HepG2 (cell line): ENCODE measurements around the gene SLC9C2. TPM values are rescaled to one million over a fixed set of nuclear protein-coding genes. Genes with fewer than 3 reads are reported as not detected.
A peak's percentile ranks its signal among the peaks of the same experiment; 100 is the strongest.

Source experiments
- DNMT1 ChIP-seq: sonication (generic); formaldehyde crosslinking; IDR thresholded peaks from 2 replicates; pipeline ENCODE4 v1.5.1; 2020; ENCODE audit warnings: mild to moderate bottlenecking, missing genetic modification reagents
- FOXA3 ChIP-seq: IDR thresholded peaks from 2 replicates; pipeline ENCODE4 v1.6.1; 2016; ENCODE audit warnings: missing genetic modification reagents, missing compliant biosample characterization
- HNRNPK ChIP-seq: fragments of 200-400 bp; formaldehyde crosslinking; IDR thresholded peaks from 2 replicates; pipeline ENCODE4 v1.6.1; 2018; ENCODE audit warnings: low read length, low read depth, moderate library complexity, mild to moderate bottlenecking; ENCODE audit not compliant: poor library complexity, severe bottlenecking
- NPAS2 ChIP-seq: sonication (generic); formaldehyde crosslinking; IDR thresholded peaks from 2 replicates; pipeline ENCODE4 v1.8.0; 2022; ENCODE audit warnings: mild to moderate bottlenecking, missing genetic modification reagents, borderline replicate concordance
- REL ChIP-seq: sonication (generic); formaldehyde crosslinking; conservative IDR thresholded peaks from 2 replicates; pipeline ENCODE4 v1.8.0; 2022; ENCODE audit warnings: mild to moderate bottlenecking, missing genetic modification reagents, moderate library complexity
- TAF1 ChIP-seq: sonication (generic); formaldehyde crosslinking; IDR thresholded peaks from 2 replicates; pipeline ENCODE4 v1.4.0; 2020; ENCODE audit warnings: missing genetic modification reagents
- TCF7L2 ChIP-seq: IDR thresholded peaks from 2 replicates; pipeline ENCODE4 v1.6.1; 2011; ENCODE audit warnings: mild to moderate bottlenecking, low read depth, low read length, moderate library complexity
- ZFP1 ChIP-seq: IDR thresholded peaks from 2 replicates; pipeline ENCODE4 v1.6.1; 2016
- ZMAT3 ChIP-seq: sonication (generic); formaldehyde crosslinking; conservative IDR thresholded peaks from 2 replicates; pipeline ENCODE4 v1.7.0; 2021; ENCODE audit warnings: missing genetic modification reagents
- ZNF451 ChIP-seq: sonication (generic); formaldehyde crosslinking; IDR thresholded peaks from 2 replicates; pipeline ENCODE4 v1.5.0; 2020; ENCODE audit warnings: mild to moderate bottlenecking, missing genetic modification reagents
- ZNF781 ChIP-seq: sonication (generic); formaldehyde crosslinking; IDR thresholded peaks from 2 replicates; pipeline ENCODE4 v1.5.1; 2020; ENCODE audit warnings: borderline replicate concordance, mild to moderate bottlenecking, missing genetic modification reagents; ENCODE audit errors: not compliant biosample characterization
- ZNF782 ChIP-seq: sonication (generic); formaldehyde crosslinking; IDR thresholded peaks from 2 replicates; pipeline ENCODE4 v1.4.0; 2020; ENCODE audit warnings: missing genetic modification reagents, mild to moderate bottlenecking, borderline replicate concordance
- ZSCAN25 ChIP-seq: sonication (generic); formaldehyde crosslinking; IDR thresholded peaks from 2 replicates; pipeline ENCODE4 v1.8.0; 2022; ENCODE audit warnings: mild to moderate bottlenecking, missing genetic modification reagents
- ZSCAN29 ChIP-seq: sonication (generic); formaldehyde crosslinking; conservative IDR thresholded peaks from 2 replicates; pipeline ENCODE4 v1.4.0; 2020; ENCODE audit warnings: mild to moderate bottlenecking, missing genetic modification reagents
- polyA plus RNA-seq, 8 experiments: library from polyadenylated mRNA; depleted of rRNA in 3 of 8; stranded (reverse) in 7 of 8; unstranded in 1 of 8; fragments of >200 nt; fragmentation: Illumina TruSeq in 4 of 8; extraction: Trizol in 4 of 8; gene quantifications; 2 replicates each; pipeline versions ENCODE4 v1.2.1 to v1.2.3, GENCODE V29; 2011 to 2016; ENCODE audit warnings: low read depth in 4 of 8, missing spikeins in 1 of 8, mixed read lengths in 1 of 8; ENCODE audit not compliant: insufficient read depth in 1 of 8
- total RNA-seq, 5 experiments: library from RNA; depleted of rRNA; stranded (reverse); fragments of >200 nt; fragmentation: Illumina TruSeq; extraction: Trizol; gene quantifications; 2 replicates each; pipeline ENCODE4 v1.2.3, GENCODE V29; 2016; ENCODE audit warnings: low read depth in 1 of 5
- TF ChIP-seq, protein P1 (sequence below): sonication (generic); formaldehyde crosslinking; IDR thresholded peaks from 2 replicates; pipeline ENCODE4 v1.5.1; 2020; ENCODE audit warnings: missing genetic modification reagents, mild to moderate bottlenecking, borderline replicate concordance
- TF ChIP-seq, protein P2 (sequence below): sonication (generic); formaldehyde crosslinking; IDR thresholded peaks from 2 replicates; pipeline ENCODE4 v1.4.0; 2020; ENCODE audit warnings: missing genetic modification reagents
- TF ChIP-seq, protein P3 (sequence below): sonication (generic); formaldehyde crosslinking; IDR thresholded peaks from 2 replicates; pipeline ENCODE4 v1.5.0; 2020; ENCODE audit warnings: mild to moderate bottlenecking, missing genetic modification reagents
- TF ChIP-seq, protein P4 (sequence below): sonication (generic); formaldehyde crosslinking; IDR thresholded peaks from 2 replicates; pipeline ENCODE4 v1.4.0; 2020; ENCODE audit warnings: missing genetic modification reagents

SLC9C2 gene
- total and polyA plus RNA-seq, 2 of the 13 experiments (the other 11 are each of a cell fraction or from before 2014, with no cell fraction given), result 0.03 TPM; not detected in 1

DNA sequence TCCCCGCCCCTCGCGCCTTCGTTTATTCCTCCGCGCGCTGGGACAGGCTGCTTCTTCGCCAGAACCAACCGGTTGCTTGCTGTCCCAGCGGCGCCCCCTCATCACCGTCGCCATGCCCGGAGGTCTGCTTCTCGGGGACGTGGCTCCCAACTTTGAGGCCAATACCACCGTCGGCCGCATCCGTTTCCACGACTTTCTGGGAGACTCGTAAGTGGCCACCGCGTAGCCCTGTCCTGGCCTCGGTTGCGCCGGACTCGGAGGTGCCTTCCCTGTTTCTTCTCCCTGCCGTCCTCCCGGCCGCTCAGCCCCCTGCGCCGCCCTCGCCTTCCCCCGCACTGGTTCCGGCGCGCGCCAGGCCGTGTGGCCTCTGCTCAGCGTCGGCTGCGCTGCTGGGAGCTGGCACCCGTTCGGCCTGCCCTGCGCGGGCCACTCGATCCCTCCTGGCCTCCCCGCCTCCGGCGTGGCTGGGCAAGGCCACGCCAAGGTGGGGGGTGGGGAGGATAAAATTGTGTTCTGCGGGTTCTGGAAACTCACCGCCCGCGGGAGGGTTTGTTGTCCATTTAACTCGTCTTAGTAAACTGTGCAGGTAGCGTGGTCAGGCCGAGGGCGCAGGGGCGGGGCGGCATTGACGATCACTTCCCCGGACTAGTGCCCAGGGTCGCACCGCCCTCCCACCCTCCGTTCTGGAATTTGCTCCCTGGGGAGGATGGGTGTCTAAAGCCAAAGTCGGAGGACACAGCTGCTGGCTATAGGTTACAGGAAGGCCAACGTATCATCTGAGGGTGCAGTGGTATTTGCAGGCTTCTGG, 125.4 kb downstream of the SLC9C2 start, which contains the start of gene PRDX6 (continued):
- no peak for TF ChIP-seq TCF7L2
- peak; percentile 86 for TF ChIP-seq TAF1 (CRISPR knock-in tag)
- TF ChIP-seq REL (CRISPR knock-in tag), result peak; percentile 66; the same call in 1 of the 2 replicates
- TF ChIP-seq ZSCAN29 (CRISPR knock-in tag), result peak; percentile 54; the same call in 1 of the 2 replicates
- 0 out of 2 replicates have a peak, but pooled peaks have one; percentile 35 for TF ChIP-seq DNMT1 (CRISPR knock-in tag)
- TF ChIP-seq, protein P1, sequence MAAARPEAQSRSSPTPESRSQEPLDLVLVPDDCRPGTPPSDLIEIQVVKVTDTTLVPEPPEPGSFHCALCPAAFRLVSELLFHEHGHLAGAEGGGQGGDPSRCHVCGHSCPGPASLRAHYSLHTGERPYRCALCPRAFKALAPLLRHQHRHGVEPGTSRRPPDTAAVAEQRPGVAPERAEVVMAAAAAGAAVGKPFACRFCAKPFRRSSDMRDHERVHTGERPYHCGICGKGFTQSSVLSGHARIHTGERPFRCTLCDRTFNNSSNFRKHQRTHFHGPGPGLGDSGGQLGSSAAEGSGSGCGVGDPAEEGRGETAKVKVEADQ (CRISPR knock-in tag), result no peak
- TF ChIP-seq, protein P2, sequence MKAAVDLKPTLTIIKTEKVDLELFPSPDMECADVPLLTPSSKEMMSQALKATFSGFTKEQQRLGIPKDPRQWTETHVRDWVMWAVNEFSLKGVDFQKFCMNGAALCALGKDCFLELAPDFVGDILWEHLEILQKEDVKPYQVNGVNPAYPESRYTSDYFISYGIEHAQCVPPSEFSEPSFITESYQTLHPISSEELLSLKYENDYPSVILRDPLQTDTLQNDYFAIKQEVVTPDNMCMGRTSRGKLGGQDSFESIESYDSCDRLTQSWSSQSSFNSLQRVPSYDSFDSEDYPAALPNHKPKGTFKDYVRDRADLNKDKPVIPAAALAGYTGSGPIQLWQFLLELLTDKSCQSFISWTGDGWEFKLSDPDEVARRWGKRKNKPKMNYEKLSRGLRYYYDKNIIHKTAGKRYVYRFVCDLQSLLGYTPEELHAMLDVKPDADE (CRISPR knock-in tag), result 0 out of 2 replicates have a peak, but pooled peaks have one; percentile 26
- no peak for TF ChIP-seq ZFP1 (CRISPR knock-in tag)
- no peak for TF ChIP-seq ZNF781 (CRISPR knock-in tag)
- TF ChIP-seq, protein P3, sequence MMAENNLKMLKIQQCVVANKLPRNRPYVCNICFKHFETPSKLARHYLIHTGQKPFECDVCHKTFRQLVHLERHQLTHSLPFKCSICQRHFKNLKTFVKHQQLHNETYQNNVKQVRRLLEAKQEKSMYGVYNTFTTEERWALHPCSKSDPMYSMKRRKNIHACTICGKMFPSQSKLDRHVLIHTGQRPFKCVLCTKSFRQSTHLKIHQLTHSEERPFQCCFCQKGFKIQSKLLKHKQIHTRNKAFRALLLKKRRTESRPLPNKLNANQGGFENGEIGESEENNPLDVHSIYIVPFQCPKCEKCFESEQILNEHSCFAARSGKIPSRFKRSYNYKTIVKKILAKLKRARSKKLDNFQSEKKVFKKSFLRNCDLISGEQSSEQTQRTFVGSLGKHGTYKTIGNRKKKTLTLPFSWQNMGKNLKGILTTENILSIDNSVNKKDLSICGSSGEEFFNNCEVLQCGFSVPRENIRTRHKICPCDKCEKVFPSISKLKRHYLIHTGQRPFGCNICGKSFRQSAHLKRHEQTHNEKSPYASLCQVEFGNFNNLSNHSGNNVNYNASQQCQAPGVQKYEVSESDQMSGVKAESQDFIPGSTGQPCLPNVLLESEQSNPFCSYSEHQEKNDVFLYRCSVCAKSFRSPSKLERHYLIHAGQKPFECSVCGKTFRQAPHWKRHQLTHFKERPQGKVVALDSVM (CRISPR knock-in tag), result peak; percentile 44; the same call in 1 of the 2 replicates
- peak; percentile 22 for TF ChIP-seq HNRNPK
- TF ChIP-seq ZNF451 (CRISPR knock-in tag), result peak; percentile 74
- TF ChIP-seq ZNF782, result no peak
- peak; percentile 6; the same call in 1 of the 2 replicates for TF ChIP-seq ZSCAN25
- no peak for TF ChIP-seq NPAS2 (CRISPR knock-in tag)
- peak; percentile 9; the same call in 1 of the 2 replicates for TF ChIP-seq FOXA3 (CRISPR knock-in tag)
- peak; percentile 69; the same call in 1 of the 2 replicates for TF ChIP-seq ZMAT3
- TF ChIP-seq, protein P4, sequence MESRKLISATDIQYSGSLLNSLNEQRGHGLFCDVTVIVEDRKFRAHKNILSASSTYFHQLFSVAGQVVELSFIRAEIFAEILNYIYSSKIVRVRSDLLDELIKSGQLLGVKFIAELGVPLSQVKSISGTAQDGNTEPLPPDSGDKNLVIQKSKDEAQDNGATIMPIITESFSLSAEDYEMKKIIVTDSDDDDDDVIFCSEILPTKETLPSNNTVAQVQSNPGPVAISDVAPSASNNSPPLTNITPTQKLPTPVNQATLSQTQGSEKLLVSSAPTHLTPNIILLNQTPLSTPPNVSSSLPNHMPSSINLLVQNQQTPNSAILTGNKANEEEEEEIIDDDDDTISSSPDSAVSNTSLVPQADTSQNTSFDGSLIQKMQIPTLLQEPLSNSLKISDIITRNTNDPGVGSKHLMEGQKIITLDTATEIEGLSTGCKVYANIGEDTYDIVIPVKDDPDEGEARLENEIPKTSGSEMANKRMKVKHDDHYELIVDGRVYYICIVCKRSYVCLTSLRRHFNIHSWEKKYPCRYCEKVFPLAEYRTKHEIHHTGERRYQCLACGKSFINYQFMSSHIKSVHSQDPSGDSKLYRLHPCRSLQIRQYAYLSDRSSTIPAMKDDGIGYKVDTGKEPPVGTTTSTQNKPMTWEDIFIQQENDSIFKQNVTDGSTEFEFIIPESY, result no peak
